ENCODE measurements around the gene ABI3. TPM values are rescaled to one million over a fixed set of nuclear protein-coding genes. Genes with fewer than 3 reads are reported as not detected.

ABI3 gene
- total and polyA plus RNA-seq, 9 of the 15 experiments (the other 6 are each of a cell fraction or from before 2014, with no cell fraction given), result not detected

DNA sequence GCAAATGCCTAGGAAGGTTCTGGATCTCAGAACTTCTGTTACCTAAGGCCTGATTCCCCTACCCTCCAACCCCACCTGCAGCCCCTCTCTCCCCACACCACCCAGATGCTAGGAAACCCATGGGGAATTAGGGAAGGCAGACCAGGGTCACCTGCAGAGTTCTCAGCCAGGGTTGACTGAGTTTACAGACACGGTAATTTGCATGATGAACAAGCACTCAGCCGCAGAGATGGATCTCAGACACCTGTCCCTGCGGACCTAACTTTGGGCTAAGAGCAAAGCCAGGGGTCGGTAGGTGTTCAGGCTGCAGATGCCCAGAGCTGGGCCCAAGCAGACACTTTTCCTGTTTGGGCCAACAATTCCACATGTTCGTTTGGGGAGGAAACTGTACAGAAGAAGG, 2.9 kb downstream of the ABI3 start:
- no peak overlapping the region for H2AFZ ChIP-seq (ENCODE audit: low read depth, low read length)
- H4K20me1 ChIP-seq (replicated peaks; ENCODE audit: control insufficient read depth, insufficient read depth, low read length), result no peaks in the 10 kb centered on the region
- WGBS (ENCODE audit: insufficient coverage, low coverage, missing lambda C conversion rate), result 6% methylated on average over 5 of the region's 5 CpGs
- in situ Hi-C loops (cut with MboI) (no loop called here), intact Hi-C loops (cut with micrococcal nuclease) (no loop called here)
- DNase-seq (ENCODE audit: extremely low read depth in 1 of 4, low spot score in 3 of 4) (no peak), ATAC-seq (no peak), FAIRE-seq (no peak)
- H3K9me3 ChIP-seq (replicated peaks; ENCODE audit: control insufficient read depth, insufficient read depth, low read depth, low read length), result no peaks in the 10 kb centered on the region
- peaks cover 6 to 13% of the 10 kb centered on the region in 2 experiments; a peak in 4 of 5 replicates for H3K4me1 ChIP-seq (replicated peaks in 1 of 2; ENCODE audit: control insufficient read depth in 2 of 2, insufficient read depth in 2 of 2, low read length in 2 of 2)
- no peaks in the 10 kb centered on the region for H3K36me3 ChIP-seq (ENCODE audit: control insufficient read depth, insufficient read depth, low read length)
- H3K4me2 ChIP-seq (ENCODE audit: insufficient read depth, low read length), result no peak overlapping the region
- H3K79me2 ChIP-seq (ENCODE audit: control insufficient read depth, insufficient read depth, low read length), result no peaks in the 10 kb centered on the region
- no peak overlapping the region for H3K4me3 ChIP-seq
- peaks cover 31 to 70% of the 10 kb centered on the region in 2 experiments for H3K27me3 ChIP-seq (ENCODE audit: control insufficient read depth in 2 of 2, insufficient read depth in 2 of 2, low read length in 2 of 2)
- CTCF ChIA-PET (ENCODE audit: low intra/inter-chr PET ratio), result no interaction called here
- POLR2A ChIA-PET, result interaction anchor here (1.2 kb wide), 1 partner anchor 12 kb away, joined by 4 read pairs; no protein-coding TSS in a partner anchor
- BruUV-seq (replicated peaks), result no TSS peak
- H3K27ac ChIP-seq (ENCODE audit: extremely low read depth, low read depth, low read length), result no peak overlapping the region
- no peaks in the 10 kb centered on the region for H3K9me1 ChIP-seq (ENCODE audit: control insufficient read depth, insufficient read depth, low read length)
- H3K9ac ChIP-seq (ENCODE audit: insufficient read depth in 1 of 2, low read depth in 2 of 2, low read length in 2 of 2), result no peak overlapping the region
- TF ChIP-seq, protein P1, sequence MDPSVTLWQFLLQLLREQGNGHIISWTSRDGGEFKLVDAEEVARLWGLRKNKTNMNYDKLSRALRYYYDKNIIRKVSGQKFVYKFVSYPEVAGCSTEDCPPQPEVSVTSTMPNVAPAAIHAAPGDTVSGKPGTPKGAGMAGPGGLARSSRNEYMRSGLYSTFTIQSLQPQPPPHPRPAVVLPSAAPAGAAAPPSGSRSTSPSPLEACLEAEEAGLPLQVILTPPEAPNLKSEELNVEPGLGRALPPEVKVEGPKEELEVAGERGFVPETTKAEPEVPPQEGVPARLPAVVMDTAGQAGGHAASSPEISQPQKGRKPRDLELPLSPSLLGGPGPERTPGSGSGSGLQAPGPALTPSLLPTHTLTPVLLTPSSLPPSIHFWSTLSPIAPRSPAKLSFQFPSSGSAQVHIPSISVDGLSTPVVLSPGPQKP (CRISPR knock-in tag; IDR thresholded peaks at IDR 0.05), result no peak
- no peak for TF ChIP-seq XRCC4 (IDR thresholded peaks at IDR 0.05; ENCODE audit: extremely low read depth, insufficient read depth, insufficient read length)
- no peak for TF ChIP-seq MYNN (IDR thresholded peaks at IDR 0.05)
- no peak for TF ChIP-seq MYNN (CRISPR knock-in tag; IDR thresholded peaks at IDR 0.05)
- TF ChIP-seq RBM17 (IDR thresholded peaks at IDR 0.05; ENCODE audit: borderline replicate concordance, low read depth, low read length), result no peak
- TF ChIP-seq ZNF589 (CRISPR knock-in tag; IDR thresholded peaks at IDR 0.05; ENCODE audit: low read depth), result no peak
- TF ChIP-seq, protein P2, sequence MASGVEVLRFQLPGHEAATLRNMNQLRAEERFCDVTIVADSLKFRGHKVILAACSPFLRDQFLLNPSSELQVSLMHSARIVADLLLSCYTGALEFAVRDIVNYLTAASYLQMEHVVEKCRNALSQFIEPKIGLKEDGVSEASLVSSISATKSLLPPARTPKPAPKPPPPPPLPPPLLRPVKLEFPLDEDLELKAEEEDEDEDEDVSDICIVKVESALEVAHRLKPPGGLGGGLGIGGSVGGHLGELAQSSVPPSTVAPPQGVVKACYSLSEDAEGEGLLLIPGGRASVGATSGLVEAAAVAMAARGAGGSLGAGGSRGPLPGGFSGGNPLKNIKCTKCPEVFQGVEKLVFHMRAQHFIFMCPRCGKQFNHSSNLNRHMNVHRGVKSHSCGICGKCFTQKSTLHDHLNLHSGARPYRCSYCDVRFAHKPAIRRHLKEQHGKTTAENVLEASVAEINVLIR (CRISPR knock-in tag; IDR thresholded peaks at IDR 0.05), result no peak
- TF ChIP-seq, protein P3, sequence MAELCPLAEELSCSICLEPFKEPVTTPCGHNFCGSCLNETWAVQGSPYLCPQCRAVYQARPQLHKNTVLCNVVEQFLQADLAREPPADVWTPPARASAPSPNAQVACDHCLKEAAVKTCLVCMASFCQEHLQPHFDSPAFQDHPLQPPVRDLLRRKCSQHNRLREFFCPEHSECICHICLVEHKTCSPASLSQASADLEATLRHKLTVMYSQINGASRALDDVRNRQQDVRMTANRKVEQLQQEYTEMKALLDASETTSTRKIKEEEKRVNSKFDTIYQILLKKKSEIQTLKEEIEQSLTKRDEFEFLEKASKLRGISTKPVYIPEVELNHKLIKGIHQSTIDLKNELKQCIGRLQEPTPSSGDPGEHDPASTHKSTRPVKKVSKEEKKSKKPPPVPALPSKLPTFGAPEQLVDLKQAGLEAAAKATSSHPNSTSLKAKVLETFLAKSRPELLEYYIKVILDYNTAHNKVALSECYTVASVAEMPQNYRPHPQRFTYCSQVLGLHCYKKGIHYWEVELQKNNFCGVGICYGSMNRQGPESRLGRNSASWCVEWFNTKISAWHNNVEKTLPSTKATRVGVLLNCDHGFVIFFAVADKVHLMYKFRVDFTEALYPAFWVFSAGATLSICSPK (IDR thresholded peaks at IDR 0.05; ENCODE audit: borderline replicate concordance), result no peak
- TF ChIP-seq ZNF354B (CRISPR knock-in tag; IDR thresholded peaks at IDR 0.05), result no peak
- TF ChIP-seq, protein P4, sequence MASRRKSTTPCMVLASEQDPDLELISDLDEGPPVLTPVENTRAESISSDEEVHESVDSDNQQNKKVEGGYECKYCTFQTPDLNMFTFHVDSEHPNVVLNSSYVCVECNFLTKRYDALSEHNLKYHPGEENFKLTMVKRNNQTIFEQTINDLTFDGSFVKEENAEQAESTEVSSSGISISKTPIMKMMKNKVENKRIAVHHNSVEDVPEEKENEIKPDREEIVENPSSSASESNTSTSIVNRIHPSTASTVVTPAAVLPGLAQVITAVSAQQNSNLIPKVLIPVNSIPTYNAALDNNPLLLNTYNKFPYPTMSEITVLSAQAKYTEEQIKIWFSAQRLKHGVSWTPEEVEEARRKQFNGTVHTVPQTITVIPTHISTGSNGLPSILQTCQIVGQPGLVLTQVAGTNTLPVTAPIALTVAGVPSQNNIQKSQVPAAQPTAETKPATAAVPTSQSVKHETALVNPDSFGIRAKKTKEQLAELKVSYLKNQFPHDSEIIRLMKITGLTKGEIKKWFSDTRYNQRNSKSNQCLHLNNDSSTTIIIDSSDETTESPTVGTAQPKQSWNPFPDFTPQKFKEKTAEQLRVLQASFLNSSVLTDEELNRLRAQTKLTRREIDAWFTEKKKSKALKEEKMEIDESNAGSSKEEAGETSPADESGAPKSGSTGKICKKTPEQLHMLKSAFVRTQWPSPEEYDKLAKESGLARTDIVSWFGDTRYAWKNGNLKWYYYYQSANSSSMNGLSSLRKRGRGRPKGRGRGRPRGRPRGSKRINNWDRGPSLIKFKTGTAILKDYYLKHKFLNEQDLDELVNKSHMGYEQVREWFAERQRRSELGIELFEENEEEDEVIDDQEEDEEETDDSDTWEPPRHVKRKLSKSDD (conservative IDR thresholded peaks at IDR 0.05; ENCODE audit: low read length), result no peak
- TF ChIP-seq, protein P5, sequence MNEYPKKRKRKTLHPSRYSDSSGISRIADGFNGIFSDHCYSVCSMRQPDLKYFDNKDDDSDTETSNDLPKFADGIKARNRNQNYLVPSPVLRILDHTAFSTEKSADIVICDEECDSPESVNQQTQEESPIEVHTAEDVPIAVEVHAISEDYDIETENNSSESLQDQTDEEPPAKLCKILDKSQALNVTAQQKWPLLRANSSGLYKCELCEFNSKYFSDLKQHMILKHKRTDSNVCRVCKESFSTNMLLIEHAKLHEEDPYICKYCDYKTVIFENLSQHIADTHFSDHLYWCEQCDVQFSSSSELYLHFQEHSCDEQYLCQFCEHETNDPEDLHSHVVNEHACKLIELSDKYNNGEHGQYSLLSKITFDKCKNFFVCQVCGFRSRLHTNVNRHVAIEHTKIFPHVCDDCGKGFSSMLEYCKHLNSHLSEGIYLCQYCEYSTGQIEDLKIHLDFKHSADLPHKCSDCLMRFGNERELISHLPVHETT (CRISPR knock-in tag; conservative IDR thresholded peaks at IDR 0.05 in 1 of 2, IDR thresholded peaks at IDR 0.05 in 1 of 2), result no peak
- no peak for TF ChIP-seq RUNX1 (IDR thresholded peaks at IDR 0.05; ENCODE audit: low read depth)

All from K562 (cell line).